Limb (tissue), 2 donors: Measurements from ENCODE around the gene AUTS2.

Source experiments
- DNase-seq, 2 donors: peaks; one replicate each; pipeline ENCODE4 v3.0.0-alpha.2; 2016; ENCODE audit errors: extremely low spot score in 2 of 2

The AUTS2 gene

GRCh38 chr7:70053989-70054388 lies 455.7 kb downstream of the AUTS2 start:
- DNase-seq, result no peak

GRCh38 chr7:70056363-70056762 lies 458.1 kb downstream of the AUTS2 start:
- no peak for DNase-seq

- no peak for DNase-seq
Observed at GRCh38 chr7:70060298-70061068, 462.2 kb downstream of the AUTS2 start.

DNA sequence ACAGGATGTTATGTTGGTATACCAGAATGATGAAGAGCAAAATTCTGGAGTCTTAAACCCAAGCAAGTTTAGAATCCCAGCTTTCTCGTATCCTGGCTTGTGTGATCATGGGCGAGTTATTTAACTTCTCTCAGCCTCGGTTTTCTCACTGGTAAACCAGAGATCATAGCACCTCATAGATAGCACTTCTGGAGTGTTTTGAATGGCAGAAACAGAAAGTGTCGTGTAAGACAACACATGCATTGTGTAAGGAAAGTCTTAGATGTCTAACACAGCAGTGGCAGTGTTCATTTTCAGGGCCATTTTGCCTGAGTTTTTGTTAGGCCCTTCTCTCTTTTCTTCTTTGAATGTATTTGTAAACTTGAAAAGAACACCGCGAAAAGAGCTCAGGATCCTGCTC lies 465.1 kb downstream of the AUTS2 start:
- no peak for DNase-seq

GRCh38 chr7:70063927-70064326 lies 465.7 kb downstream of the AUTS2 start:
- peak in 1 of 2 donors; percentile 39 for DNase-seq

DNA sequence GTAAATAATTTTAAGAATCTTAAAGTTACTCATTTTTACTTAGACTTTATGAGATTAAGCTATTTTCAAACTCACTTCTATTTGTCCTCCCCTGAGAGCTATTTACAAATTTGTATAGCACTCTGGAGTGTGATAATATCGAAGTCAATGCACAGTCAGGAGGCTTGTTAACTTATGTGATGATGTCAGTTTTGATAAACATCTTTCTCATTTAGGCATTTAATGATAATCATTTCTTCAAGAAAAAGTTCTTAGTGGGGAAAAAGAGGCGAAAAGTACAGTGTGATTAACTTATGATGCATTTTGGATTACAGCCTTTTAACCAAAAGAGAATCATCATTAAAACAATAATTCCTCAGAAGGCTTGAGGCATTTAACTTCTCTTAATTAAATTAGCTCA lies 468.6 kb downstream of the AUTS2 start:
- DNase-seq, result no peak

DNA sequence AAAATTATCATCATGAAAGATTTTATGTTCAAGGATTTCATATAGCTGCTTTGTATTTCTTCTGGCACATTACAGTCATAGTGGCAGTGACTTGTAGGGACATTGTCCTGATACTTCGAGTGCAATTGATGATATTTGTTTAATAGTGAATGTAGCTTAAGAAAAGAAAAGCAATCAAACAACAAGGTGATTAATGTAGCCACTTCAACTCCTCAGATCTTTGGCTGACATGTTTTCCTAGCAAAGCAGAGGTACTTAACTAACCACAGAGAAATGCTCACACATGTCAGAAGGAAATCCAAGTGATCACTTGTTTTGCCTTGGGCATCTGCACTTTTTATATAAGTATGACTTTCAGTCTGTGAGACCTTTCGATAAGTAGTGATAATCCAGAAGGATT lies 470.3 kb downstream of the AUTS2 start:
- no peak for DNase-seq

DNA sequence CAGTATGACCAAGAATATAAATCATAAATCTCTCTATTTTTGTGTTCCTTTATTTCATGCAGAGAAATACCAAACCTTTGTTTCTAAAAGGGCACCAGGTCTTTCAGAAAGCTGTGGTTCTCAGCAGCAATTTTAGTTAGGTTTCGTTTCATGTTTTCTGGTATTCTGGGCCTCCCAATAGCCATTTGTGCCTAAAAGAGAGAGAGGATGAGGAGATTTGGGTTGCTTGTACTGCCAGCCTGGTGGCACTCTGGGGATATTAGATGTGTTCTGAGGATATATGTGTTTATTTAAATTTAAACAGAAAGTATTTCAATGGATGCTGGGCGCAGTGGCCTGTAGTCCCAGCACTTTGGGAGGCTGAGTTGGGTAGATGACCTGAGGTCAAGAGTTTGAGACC lies 471.7 kb downstream of the AUTS2 start:
- no peak for DNase-seq

GRCh38 chr7:70071766-70072165 lies 473.5 kb downstream of the AUTS2 start:
- no peak for DNase-seq

GRCh38 chr7:70072220-70072619 lies 473.9 kb downstream of the AUTS2 start:
- peak in 1 of 2 donors; percentile 53 for DNase-seq

GRCh38 chr7:70076325-70076724 lies 478.1 kb downstream of the AUTS2 start:
- DNase-seq, result no peak

DNA sequence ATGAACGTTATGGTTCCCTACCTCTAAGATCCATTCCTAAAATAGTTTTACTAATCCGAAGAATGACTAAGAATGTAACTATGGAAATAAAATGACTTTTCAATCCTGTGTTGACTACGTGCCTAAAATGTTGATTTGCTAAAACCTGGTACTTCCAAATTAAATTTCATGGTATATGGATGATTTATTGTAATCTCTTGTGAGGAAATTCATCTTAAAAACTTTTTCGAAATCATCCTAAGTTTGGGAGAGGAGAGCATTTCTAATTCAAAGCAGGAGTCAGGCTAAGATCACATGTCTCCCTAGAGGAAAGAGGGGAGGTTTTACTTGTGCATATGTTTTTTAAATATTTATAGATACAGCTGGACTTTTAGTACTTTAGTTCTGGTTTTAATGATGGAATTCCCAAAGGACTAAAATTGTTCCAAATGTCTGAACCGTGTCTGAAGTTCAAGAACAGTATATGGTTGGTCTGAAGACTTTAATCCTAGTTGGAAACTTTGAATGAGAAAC lies 483.9 kb downstream of the AUTS2 start:
- peak in 1 of 2 donors; percentile 89 for DNase-seq

DNA sequence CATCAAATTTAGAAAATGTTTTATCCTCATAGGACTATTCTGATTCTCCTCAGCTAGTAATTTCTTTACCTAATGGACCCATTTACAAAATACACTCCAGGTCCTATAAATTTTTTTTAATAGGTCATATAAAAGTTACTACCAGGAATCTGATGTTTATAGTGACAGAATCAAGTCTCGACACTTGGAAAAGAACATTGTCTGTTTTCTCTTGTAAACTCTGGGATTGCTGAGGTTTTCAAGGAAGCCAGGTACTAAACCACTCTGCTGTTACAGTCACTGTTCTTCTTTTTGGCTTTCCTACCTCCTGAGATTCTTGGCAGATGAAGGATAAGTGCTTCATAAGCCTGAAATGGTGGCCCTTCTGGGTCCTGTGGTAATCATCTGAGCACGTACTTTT lies 493.1 kb downstream of the AUTS2 start:
- DNase-seq, result no peak

GRCh38 chr7:70092314-70093204 lies 494.3 kb downstream of the AUTS2 start:
- DNase-seq, result peak; percentile 84 to 89

DNA sequence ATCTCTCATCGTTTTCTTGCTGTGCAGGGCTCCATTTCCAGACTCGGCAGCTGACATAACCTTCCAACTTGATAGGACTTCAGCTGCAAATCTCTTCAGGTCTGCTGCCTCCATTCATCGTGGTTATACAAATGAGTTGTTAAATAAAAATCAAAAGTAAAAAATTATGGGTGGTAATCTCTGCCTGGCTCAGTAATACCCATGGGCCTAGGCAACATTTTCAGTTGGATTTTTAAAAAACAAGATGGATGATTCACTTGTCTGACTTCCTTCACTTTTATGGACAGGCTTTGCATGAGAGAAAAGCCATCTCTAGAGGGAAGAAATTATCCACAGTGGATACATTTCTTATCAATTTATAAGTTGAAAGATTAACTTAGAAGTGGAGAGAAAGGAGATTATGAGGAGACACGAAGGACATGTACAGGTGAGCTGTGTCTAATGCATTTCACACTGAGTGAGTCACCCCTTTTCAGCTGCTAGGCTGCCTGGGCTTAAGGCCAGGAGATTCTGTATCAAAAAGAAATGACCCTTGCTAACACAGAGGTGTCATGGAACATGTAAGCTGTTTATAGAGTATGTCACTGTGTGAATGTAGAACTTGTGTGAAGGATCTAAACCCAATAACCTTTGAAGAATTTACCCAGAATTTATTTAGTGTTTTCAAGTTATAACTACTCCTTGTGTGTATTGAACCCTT lies 495.1 kb downstream of the AUTS2 start:
- no peak for DNase-seq

GRCh38 chr7:70094831-70095230 lies 496.6 kb downstream of the AUTS2 start:
- no peak for DNase-seq

DNA sequence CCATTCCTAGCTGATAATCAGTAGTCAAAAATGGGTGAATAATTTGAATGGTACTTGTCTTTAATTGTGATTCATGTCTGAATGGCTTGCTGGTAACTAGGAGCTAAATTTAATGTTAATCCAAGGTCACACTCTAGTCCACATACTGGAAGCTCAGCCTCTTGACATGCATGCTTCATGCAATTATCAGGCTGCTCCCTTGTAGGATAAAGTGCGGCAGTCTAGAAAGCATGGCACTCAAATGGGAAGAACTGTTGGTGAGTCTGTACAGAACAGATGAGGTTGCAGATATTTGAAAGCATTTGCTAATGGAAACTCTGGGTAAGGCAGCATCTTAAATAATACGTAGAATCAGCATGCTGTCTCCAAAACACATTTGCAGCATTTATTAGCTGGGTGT lies 499.4 kb downstream of the AUTS2 start:
- DNase-seq, result no peak

GRCh38 chr7:70098133-70098561 lies 499.9 kb downstream of the AUTS2 start:
- peak in 1 of 2 donors; percentile 39 for DNase-seq

DNA sequence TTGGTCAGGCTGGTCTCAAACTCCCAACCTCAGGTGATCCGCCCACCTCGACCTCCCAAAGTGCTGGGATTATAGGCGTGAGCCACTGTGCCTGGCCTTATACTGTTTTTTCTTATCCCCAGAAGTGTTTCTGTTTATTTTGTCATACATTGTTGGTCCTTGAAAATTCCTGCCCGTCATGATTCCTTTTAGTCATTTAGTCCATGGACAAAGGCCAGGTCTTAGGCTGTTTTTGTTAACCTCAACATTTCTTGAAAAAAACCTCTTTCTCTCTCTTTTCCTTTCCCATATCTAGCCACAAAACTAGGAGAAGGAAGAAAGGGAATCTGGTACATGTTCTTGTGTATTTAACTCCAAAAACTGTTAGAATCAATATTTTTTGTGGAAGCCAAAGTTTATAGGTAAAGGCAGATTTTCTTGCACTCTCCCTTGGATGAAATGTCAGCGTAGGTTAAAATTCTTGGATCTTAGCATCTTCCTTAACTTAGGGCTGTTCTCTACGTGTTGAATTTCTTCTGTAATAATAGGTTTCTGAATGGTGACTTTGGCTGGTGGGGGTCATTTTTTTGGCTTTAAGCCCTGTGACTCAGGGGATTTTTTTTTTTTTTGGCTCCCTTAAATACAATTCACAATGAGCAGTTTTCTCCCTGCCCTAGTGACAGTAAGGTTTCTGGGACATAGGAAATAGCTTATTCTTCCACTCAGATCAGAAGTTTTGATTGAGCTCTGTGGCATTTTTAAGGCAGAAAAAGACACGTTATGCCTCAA lies 500.8 kb downstream of the AUTS2 start:
- DNase-seq, result no peak

DNA sequence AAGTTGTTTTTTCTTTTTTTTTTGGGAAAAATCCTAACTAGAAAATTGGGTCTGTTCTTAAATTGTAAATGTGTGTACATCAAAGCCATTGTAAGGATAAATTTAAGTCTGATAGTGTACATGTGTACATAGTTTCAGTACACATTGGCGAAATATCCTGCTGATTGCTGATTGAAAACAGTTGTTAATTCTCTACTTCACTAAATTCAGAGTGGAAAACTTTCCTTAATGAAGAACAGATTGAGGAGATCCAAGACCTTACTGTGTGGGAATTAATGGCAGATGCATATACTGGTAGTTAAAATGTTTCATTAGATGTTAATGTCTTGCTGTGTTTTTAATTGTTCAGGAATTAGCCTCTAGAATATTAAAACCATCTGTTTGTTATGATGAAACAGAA lies 506.0 kb downstream of the AUTS2 start:
- DNase-seq, result no peak

DNA sequence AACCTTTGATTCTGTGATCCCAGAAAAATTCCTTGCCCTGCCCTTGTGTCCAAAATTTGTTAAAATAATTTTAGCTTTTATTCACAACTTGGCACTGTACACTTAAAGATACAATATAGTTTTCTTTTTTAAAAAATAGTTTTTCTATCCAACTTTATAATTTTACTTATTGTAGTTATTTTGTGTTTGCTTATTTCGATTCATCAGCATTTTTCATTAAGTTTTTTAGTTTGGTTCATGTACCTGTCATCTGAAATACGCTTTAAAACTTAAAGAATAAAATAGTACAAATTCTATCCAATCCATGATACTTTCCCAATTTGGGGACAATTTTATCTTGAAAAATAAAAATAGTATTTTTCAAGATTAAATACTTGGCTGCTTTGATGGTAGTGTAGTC lies 514.8 kb downstream of the AUTS2 start:
- no peak for DNase-seq
